ENCODE measurements around the gene LTB4R2. TPM values are rescaled to one million over a fixed set of nuclear protein-coding genes. Genes with fewer than 3 reads are reported as not detected.

The LTB4R2 gene
- total RNA-seq, 1 donor, result 3.5 TPM

DNA sequence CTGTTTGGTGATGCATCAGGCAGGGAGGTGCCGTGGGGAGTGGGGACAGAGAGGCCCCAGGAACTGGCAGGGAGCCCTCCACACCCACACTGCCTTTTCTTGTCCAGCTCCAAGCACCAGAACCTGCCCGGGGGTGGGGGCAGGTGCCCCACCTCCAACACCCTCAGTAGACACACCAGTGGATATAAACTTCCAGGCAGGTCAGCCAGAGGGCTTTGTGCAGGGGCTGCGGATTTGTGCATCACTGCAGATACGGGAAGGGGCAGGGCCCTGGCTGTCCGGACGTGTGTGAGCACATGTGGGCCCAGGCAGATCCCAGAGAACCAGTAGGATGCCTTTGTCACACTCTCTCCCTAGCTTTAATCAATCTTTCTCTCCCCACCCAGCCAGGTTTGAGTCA is 45.6 kb upstream of the LTB4R2 start:
- DNase-seq (ENCODE audit: low read depth), result peak; percentile 30
- TF ChIP-seq, protein P1, sequence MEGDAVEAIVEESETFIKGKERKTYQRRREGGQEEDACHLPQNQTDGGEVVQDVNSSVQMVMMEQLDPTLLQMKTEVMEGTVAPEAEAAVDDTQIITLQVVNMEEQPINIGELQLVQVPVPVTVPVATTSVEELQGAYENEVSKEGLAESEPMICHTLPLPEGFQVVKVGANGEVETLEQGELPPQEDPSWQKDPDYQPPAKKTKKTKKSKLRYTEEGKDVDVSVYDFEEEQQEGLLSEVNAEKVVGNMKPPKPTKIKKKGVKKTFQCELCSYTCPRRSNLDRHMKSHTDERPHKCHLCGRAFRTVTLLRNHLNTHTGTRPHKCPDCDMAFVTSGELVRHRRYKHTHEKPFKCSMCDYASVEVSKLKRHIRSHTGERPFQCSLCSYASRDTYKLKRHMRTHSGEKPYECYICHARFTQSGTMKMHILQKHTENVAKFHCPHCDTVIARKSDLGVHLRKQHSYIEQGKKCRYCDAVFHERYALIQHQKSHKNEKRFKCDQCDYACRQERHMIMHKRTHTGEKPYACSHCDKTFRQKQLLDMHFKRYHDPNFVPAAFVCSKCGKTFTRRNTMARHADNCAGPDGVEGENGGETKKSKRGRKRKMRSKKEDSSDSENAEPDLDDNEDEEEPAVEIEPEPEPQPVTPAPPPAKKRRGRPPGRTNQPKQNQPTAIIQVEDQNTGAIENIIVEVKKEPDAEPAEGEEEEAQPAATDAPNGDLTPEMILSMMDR (IDR thresholded peaks at IDR 0.05; ENCODE audit: insufficient read depth, low read length), result no peak
- no peak overlapping the region for H3K4me3 ChIP-seq (ENCODE audit: low read depth, low read length)

- TF ChIP-seq, protein P1 (IDR thresholded peaks at IDR 0.05; ENCODE audit: insufficient read depth, low read length), result no peak
- no peak for DNase-seq (ENCODE audit: low read depth)
- H3K4me3 ChIP-seq (ENCODE audit: low read depth, low read length), result no peak overlapping the region
Measured at GRCh38 chr14:24266344-24267244, 43.3 kb upstream of the LTB4R2 start.

DNA sequence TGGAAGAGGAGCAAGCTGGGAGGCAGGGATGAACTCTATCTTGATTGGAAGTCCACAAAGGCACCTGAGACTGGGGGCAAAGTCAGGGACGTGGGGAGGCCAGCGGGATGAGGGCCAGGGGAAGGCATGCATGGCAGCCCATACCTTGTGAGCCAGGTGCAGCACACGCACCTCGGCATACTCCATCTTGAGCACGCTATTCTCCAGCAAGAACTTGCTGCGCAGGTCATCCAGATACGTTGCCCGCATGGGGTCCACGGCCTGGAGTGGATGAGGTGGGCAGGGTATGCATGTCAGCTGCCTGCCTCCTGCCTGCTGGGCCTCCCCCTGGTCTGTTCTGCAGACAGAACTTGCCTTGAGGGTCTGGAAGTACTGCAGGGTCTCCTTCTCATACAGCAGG is 42.4 kb upstream of the LTB4R2 start:
- TF ChIP-seq, protein P1 (IDR thresholded peaks at IDR 0.05; ENCODE audit: insufficient read depth, low read length), result no peak
- DNase-seq (ENCODE audit: low read depth), result no peak
- H3K4me3 ChIP-seq (ENCODE audit: low read depth, low read length), result no peak overlapping the region

DNA sequence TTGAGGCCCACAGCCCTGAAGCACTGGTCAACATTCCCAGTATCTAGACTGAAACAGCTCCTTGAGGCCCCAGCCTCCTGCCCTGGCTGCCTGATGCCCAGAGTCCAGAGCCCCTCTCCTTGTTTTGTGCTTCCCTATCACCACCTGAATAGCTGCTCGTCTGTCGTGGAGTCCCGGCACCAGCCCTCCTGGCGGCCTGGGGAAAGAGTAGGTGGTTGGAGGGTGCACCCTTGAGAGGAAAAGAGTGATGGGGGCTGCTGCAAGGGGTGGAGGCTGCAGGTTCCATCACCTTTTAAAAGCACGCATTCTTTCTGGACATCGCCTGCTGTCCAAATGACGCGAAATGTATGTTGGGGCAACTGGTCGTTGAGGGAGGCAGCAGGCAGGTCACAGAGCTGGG is 41.7 kb upstream of the LTB4R2 start:
- no peak overlapping the region for H3K4me3 ChIP-seq (ENCODE audit: low read depth, low read length)
- TF ChIP-seq, protein P1 (IDR thresholded peaks at IDR 0.05; ENCODE audit: insufficient read depth, low read length), result no peak
- DNase-seq (ENCODE audit: low read depth), result no peak

DNA sequence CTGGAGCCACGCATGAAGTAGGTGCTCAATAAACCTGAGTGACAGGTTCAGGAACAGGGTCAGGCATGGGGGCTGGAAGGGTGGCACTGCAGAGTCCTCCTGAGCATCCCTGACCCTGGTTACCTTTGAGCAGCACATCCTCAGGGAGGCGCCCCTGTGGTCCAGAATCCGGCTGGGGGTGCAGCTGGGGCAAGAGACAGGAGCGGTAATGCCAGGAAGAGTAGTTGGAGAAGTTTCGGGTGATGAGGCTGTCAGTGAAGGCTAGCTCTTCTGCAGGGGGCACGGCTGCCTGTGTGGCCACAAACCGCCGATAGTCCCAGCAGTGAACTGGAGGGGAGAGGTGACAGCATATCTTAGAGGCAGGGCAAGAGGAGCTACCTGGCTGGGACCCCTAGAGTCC is 40.6 kb upstream of the LTB4R2 start:
- DNase-seq (ENCODE audit: low read depth), result no peak
- TF ChIP-seq, protein P1 (IDR thresholded peaks at IDR 0.05; ENCODE audit: insufficient read depth, low read length), result no peak
- no peak overlapping the region for H3K4me3 ChIP-seq (ENCODE audit: low read depth, low read length)

DNA sequence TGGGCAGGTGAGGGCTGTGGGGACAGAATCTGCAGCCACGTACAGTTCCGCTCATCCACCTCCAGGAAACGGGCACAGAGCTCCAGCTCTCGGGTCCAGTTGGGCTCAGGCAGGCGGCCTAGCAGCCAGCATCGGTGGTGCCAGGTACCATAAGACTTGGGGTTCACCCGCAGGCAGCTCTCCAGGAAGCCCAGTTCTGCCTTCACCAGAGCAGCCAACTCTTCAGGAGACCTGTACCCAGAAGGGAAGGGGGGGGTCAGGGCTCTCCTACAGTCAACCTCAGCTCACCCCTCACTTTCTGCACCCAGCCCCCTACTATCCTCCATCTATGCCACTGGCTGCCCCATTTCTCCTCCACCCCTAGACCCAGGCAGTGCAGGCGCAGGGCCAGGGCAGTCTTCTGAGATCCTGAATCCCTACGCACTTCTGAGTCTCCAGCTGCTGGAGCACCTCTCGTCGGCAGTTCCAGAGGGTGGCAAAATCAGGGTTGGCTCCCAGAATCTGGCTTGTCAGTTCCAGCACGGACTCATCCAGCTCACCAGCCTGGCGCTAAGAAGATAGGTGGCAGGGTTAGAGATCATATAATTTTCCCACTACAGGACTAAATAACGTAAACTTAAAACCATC is 39.9 kb upstream of the LTB4R2 start:
- no peak for DNase-seq (ENCODE audit: low read depth)
- TF ChIP-seq, protein P1 (IDR thresholded peaks at IDR 0.05; ENCODE audit: insufficient read depth, low read length), result no peak
- H3K4me3 ChIP-seq (ENCODE audit: low read depth, low read length), result no peak overlapping the region

Data from fibroblast of the aortic adventitia (primary cell).